ENCODE measurements around the gene STAU1. TPM values are rescaled to one million over a fixed set of nuclear protein-coding genes. Genes with fewer than 3 reads are reported as not detected.
"Not testable (repeated sequence)": the region's sequence is repeated elsewhere in the genome, so short reads cannot be mapped to it uniquely, and the experiment has no call there.

Gene STAU1
- total RNA-seq, 1 experiment from 2014 or later, result 64.8 TPM

DNA sequence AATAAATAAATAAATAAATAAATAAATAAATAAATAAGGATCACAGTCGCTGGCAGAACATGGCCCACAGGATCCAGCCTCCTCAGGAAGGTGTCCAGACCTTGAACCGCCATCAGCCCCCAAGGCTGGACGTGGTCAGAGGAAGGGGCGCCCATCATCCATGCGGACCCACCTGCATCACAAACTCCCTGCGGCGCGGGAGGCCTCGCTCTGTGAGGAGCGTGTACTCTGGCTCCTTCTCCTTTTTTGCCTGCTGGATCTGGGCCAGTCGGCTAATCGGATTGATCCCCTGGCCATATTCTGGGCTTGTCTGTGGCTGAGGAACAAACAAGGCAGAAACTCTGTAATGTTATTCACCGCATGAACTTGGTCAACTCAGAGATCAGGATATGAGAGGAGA is 65.2 kb downstream of the STAU1 start:
- no peak for DNase-seq (ENCODE audit: low read depth)

DNA sequence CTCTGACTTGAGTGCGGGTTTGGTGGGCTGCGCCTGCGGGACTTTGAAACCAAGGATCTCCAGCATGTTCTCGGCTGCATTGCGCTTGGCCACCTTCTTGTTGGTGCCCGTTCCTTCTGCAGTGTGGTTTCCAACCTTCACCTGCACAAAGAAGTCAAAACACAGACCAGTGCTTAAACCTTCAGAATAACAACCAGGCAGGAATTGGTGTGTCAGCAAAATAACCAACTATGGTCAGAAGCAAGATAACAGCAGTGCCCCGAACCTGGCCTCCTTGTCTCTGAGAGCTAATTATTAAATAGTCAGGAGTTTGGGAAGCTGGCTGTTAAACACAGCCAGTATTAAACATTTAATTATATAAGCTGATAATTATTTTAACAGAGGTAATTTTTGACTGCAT is 68.1 kb downstream of the STAU1 start:
- no peak for DNase-seq (ENCODE audit: low read depth)

DNA sequence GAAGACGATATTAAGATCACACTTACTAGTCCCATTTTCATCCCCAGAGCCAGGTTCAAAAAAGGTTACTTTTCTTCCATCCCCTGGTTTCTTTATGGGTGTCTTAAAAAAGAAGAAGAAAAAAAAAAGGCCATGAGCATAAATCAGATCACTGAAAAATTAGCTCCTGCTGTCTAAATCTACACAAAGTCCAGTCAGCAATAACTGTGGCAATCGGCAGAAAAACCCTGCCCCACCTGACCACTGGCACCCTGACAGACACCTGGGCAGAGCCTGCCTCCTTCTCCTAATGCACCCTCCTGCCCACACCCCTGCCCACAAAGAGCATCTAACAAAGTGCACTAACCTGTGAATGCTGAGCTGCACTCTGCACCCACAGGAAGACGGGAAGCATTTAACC is 69.8 kb downstream of the STAU1 start:
- no peak for DNase-seq (ENCODE audit: low read depth)

DNA sequence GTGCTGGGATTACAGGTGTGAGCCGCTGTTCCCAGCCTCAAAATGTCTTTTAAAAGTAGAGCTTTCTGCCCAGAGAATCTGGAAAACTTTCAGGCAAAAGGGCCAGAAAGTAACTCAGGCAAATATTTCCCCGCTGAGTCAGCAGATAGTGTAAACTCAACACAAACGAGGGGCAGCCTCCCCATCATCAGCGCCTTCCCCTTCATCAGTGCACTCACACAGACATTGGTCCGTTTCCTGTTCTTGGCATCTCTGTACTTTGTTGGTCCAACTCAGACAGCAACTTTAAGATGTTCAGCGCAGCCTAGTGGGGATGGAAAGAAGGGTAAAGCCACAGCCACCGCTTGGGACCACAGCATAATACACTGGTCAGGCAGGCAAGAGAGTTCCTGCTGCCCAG is 72.6 kb downstream of the STAU1 start:
- DNase-seq (ENCODE audit: low read depth), result no peak

DNA sequence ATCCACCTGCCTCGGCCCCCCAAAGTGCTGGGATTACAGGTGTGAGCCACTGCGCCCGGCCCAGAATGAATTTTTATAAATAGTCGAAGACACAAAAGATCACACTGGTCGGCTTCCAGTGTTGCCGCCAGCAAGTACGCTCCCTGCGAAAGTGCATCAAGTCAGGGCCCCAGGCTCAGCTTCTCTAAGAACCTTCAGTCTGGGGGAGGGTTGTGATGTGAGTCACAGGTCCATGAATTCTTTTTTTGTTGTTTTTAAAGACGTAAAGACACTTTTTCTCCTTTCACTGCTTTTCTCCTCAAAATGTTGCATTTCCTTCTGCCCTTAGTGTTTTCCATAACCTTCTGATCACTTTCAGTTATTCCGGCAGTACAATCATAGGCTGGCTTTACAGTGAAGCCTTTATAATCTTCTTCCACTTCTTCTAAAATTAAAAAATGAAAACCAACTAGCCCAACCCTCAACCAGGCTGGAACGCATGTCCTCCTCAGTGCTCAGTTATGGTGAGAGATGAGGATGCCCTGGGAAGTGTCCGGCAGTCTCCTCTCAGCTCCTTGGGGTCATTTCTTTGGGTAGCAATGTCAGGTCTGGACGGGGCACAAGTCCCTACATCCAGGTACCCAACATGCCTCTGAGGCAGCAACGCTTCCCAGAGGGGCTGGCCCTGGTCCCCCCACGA is 75.4 kb downstream of the STAU1 start:
- DNase-seq (ENCODE audit: low read depth), result peak; percentile 19

DNA sequence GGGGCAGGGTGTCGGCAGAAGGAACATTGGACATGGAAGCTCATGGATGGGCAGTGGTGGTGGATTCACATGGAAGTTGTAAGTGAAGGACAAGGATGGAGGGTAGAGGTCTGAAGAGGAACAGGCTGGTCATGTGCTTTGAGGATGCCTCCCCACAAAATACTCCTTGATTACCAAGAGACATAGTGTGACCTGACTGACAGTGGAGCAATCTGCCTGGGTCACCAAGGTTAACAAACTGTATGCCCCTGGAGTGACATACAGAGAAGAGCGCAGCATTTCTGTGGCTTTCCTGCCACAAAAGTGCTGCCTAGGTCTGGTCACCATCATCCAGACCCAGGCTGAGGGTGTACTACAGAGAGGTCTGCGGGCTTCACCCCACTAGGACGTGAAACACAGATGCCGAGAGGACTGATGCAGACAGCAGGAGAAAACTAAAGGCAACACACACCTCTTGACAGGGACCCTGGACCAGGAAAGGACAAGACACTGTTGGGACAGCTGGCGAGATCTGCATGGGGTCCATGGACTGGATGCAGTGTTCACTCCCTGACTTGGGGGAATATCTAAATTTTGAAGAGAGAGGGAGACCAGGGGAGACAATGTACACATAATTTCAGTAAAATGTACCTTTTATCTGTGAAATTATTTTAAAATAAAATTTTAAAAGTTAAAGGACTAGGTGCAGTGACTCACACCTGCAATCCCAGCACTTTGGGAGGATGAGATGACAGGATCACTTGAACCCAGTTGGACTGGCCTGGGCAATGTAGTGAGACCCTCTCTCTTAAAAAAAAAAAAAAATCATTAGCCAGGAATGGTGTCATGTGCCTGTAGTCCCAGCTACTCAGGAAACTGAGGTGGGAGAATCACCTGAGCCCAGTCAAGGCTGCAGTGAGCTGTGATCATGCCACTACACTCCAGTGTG is 77.1 kb downstream of the STAU1 start:
- no peak for DNase-seq (ENCODE audit: low read depth)

DNA sequence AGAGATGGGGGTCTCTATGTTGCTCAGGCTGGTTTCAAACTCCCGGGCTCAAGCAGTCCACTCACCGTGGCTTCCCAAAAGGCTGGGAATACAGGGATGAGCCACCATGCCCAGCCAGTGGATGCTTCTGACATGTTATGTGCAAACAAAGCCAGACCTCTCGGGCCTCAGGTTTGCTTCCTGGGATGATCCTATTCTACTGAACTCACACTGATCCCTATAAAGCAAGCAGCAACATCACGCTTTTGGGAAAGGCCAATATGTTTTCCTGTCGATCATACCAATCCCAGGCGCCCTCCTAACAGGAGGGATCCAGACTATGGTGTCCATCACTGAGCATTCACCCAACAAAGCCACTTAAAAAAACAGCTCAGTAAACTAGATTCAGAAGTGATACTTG is 81.8 kb downstream of the STAU1 start:
- DNase-seq (ENCODE audit: low read depth), result no peak

DNA sequence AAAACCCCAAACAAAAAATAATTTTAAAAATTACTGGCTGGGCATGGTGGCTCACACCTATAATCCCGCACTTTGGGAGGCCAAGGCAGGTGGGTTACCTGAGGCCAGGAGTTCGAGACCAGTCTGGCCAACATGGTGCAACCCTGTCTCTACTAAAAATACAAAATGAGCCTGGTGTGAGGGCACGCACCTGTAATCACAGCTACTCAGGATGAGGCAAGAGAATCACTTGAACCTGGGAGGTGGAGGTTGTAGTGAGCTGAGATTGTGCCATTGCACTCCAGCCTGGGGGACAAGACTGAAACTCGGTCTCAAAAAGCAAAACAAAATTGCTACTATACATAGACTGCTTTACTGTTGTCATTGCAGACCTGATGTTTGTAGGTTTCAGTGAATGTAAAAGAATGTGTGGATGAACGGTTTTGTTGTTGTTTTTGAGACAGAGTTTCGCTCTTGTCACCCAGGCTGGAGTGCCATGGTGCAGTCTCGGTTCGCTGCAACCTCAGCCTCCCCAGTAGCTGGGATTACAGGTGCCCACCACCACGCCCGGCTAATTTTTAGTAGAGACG is 83.1 kb downstream of the STAU1 start:
- not testable (repeated sequence) for DNase-seq (ENCODE audit: low read depth)

DNA sequence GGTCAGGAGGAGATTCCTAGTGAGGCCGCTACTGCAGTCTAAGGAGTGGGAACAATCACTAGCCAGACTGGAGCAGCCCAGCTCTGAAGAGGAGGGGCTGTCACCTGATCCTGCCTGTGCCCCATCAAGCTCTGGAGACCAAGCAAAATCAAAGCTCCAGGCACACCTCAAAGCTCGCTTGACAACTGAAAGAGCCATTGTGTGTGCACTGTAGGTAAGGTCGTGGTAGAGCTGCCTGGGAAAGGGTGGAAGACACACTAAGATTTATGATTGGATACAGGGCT is 83.8 kb downstream of the STAU1 start:
- no peak for DNase-seq (ENCODE audit: low read depth)

DNA sequence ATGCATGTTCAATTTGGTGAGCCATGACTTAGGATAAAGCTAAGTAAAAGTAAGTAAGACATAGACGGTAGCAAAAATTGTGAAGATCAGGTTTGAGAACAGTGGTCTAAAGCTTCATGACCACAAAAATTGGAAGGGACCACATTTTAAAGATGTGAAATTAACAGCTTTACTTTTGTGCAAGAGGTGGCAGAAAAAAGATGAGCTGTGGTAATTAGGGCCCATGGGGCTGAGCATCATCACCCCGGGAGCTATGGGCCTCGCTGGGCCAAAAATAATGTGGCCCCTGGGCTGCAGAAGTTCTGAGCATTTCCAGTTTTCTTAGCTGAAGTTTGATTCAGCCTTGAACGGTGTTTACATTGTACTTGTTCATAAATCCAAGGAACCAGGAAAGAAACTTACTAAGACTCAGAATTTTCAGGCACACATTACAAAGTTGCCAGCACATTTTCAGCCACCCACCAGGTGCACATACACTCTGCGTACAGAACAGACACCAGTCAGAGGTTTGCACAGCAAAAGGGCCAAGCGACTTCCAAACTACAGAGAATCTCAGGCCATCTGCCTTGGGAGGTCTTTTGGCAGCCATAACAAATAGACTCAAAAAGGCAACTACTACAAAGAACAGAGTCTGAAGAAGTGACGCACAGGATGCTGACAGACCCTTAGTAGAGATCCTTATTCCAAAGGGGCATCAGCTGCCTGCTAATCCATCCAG is 84.3 kb downstream of the STAU1 start:
- no peak for DNase-seq (ENCODE audit: low read depth)

DNA sequence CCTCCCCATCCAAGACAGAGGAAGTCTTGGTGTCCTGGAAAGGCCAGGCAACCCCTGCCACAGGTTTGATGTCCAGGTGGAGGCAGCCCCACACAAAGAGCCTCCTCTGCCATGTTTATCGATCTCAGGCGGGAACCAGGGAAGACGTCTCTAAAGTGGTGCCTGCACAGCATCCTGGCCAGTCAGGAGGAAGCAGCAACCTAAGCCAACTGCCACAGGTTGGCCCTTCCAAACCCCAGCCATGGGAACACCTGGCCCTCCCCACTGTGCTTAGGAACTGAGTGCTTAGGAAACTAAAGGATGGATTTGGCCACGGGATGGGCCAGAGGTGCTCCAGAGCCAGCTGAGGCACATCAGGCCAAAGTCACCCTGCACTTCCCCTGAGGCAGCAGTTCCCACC is 85.1 kb downstream of the STAU1 start:
- DNase-seq (ENCODE audit: low read depth), result no peak

DNA sequence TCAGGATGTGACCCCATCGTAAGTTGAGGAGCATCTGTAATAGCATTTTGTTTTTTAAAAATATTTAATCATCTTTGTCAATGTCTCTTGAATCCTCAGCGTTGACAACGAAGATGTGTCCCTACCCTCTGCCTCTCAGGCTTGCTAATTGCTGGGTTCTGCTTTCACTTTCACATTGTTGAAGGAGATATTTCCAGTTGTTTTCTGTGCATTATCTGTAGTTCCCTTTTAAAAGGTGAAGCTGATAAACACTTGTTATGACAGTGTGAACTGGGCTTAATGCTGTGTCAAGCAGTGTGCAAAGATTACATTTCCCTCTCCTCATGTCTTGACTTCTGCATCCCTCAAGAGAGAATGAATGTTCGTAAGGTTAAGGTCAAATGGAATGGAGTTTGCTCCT is 87.2 kb downstream of the STAU1 start:
- DNase-seq (ENCODE audit: low read depth), result no peak

DNA sequence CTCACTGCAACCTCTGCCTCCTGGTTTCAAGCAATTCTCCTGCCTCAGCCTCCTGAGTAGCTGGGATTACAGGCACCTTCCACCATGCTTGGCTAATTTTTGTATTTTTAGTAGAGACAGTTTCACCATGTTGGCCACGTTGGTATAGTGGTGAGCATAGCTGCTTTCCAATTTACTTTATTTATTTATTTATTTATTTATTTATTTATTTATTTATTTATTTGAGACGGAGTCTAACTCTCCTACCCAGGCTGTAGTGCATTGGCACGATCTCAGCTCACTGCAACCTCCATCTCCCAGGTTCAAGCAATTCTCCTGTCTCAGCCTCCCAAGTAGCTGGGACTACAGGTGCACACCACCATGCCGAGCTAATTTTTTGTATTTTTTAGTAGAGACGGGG is 87.8 kb downstream of the STAU1 start:
- DNase-seq (ENCODE audit: low read depth), result not testable (repeated sequence)

DNA sequence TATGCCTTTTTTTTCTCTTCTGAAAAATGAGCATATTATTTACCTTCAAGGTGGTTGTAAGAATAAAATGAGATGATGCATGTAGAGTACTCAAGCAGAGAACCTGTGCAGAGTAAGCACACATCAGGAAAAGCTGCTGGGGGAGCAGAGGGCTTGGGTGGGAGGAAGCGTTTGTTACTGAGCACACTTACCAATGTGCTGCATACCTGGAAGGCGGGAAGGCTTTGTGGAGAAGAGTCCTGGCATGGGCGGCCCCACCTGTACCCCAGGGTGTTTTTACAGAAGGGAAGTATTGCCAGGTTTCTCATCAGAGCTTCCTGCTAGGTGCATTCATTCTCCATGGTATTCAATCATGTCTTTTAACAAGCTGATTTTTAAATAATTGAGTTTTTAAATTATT is 89.1 kb downstream of the STAU1 start:
- no peak for DNase-seq (ENCODE audit: low read depth)

DNA sequence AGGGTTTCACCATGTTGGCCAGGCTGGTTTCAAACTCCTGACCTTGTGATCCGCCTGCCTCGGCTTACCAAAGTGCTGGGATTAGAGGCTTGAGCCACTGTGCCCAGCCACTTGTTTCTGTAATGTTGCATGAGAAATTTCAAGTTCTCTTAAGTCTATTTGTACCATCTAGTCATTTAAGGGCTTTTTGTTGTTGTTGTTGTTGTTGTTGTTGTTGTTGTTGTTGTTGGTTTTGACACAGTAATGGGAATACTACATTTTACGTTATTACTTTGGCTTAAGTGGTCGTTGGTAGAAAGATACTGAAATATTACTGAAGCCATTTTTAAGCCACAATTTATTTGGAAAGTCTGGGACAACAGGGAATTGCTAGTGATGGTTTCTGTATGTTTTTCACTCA is 90.0 kb downstream of the STAU1 start:
- DNase-seq (ENCODE audit: low read depth), result no peak

DNA sequence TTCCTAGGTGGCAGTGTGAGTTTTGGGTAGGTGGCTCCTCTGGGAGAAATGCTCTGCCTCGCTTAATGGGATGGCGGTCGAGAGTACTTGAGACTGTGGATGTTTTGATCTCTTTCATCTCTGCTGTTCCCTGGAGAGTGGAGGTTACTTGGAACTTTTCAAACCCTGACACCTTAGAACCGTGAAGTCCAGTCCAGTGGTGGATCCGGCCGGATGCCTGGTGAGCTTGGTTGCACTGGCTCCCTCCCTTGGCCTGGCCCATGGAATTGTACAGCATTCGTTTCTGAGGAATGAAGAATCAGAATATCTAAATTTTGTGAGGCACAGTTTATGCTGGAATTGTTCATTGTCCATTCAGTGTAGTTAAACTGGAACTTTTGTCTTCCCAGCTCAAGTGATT is 91.0 kb downstream of the STAU1 start:
- no peak for DNase-seq (ENCODE audit: low read depth)

DNA sequence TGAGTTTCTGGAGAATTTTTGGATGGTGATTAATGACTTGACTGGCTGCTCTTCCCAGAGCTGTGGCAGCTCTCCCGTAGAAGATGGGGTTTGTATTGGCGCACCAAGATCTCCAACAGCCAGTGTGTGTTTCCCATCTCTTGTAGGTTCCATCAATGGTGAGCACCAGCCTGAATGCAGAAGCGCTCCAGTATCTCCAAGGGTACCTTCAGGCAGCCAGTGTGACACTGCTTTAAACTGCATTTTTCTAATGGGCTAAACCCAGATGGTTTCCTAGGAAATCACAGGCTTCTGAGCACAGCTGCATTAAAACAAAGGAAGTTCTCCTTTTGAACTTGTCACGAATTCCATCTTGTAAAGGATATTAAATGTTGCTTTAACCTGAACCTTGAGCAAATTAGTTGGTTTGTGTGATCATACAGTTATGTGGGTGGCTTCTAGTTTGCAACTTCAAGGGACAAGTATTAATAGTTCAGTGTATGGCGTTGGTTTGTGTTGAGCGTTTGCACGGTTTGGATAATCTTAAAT is 91.9 kb downstream of the STAU1 start:
- no peak for DNase-seq (ENCODE audit: low read depth)

DNA sequence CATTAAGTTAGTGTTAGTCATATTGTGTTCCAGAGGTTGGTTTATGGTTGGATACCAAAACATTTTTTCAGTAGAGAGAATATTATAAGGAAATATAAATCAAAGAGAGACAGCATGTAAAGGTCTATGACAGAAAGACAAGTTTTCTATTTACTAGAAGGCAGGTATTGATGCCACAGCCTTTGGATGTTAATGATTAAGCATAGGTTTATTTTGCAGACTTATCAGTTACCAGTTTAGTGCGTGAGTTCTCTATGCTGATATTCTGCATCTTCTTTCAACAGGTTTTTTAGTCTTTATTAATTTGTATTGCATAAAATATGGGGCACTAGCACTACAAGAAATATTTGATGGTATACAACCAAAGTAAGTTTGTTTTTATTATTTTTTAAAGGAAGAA is 96.4 kb downstream of the STAU1 start:
- DNase-seq (ENCODE audit: low read depth), result no peak

DNA sequence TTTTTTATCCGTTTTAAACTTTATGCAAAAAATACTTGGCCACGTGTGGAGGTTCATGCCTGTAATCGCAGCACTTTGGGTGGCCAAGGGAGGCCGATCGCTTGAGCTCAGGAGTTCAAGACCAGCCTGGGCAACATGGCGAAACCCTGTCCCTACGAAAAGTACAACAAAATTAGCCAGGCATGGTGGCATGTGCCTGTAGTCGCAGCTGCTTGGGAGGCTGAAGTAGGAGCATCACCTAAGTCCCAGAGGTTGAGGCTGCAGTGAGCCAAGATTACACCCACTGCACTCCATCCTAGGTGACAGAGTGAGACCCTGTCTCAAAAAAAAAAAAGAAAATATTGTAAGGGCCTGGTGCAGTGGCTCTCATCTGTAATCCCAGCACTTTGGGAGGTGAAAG is 97.0 kb downstream of the STAU1 start:
- DNase-seq (ENCODE audit: low read depth), result no peak

DNA sequence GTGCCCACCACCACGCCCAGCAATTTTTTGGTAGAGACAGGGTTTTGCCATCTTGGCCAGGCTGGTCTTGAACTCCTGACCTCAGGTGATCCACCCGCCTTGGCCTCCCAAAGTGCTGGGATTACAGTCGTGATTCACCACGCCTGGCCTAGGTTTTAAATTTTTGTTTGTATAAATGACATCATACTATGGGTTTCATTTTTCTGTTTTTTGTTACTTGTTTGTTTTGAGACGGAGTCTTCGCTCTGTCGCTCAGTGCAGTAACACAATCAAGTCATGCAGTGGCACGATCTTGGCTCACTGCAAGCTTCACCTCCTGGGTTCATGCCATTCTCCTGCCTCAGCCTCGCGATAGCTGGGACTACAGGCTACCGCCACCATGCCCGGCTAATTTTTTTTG is 105.8 kb downstream of the STAU1 start:
- DNase-seq (ENCODE audit: low read depth), result not testable (repeated sequence)

DNA sequence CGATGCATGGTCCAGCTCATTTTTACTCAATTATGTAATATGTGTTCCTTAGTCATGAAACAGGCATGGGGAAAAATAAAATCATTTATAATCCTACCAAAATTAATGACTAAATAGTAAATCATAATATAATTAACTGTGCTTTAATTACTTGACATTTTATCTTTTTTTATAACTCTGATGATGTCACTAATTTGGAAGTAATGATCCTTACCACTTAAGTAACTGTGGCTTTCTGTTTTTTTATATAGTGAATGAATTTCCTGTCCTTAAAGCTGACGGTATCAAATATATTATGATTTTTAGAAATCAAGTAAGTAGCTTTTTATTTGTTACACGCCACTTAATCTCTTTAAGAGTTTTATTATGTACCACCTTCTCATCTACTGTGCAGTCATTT is 109.8 kb downstream of the STAU1 start:
- no peak for DNase-seq (ENCODE audit: low read depth)

DNA sequence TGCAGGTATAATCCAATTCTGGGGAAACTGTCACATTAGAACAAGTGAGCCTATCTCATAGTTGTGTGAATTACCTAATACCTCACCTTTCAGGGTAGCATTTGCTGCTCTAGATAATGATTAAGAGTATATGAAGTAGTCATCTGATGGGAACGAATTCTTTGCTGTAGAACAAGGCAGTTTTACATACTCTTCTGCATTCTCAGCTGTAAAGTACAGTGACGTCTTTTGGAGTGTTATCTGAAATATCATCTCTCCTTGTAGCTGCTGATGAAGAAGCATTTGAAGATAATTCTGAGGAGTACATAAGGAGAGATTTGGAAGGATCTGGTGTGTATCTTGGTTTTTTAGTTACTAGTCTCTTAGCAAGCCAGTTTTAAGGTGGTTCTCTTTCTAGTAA is 113.6 kb downstream of the STAU1 start:
- no peak for DNase-seq (ENCODE audit: low read depth)
